Testis (tissue), 2 donors: Measurements from ENCODE around the gene CGB5.

Source experiments
- POLR2A ChIP-seq: fragments of 450-650 bp; IDR thresholded peaks from one replicate; pipeline ENCODE4 v1.6.1; 2017; ENCODE audit warnings: antibody characterized with exemption, mild to moderate bottlenecking, moderate library complexity
- TF ChIP-seq, protein P1 (sequence below), 3 experiments: fragments of 450-650 bp in 2 of 3; fragments of 200-600 bp in 1 of 3; sonication (generic) in 1 of 3; IDR thresholded peaks; one replicate each; pipeline ENCODE4 v1.5.1; 2016 to 2019; ENCODE audit warnings: antibody characterized with exemption in 3 of 3, mild to moderate bottlenecking in 2 of 3, moderate library complexity in 1 of 3

DNA sequence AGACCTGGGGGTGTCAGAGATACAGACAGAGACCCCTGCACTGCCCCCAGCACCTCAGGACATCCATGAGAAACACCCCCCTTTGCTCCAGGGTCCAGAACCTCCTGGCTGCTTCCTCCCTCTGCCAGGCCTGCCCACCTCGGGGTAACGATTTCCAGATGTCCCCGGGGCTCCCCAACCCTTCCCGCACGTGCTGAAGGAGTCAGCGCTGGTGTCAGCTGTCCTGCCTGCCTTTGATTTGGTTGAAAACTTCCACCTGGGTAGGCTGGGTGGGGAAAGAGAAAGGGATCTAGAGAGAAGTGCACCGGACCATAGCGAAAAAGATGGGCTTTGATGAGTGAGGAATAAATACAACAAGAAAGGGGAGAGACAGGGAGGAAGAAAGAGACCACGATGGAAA lies 15.4 kb downstream of the CGB5 start:
- TF ChIP-seq POLR2A: no peak
- TF ChIP-seq, protein P1, sequence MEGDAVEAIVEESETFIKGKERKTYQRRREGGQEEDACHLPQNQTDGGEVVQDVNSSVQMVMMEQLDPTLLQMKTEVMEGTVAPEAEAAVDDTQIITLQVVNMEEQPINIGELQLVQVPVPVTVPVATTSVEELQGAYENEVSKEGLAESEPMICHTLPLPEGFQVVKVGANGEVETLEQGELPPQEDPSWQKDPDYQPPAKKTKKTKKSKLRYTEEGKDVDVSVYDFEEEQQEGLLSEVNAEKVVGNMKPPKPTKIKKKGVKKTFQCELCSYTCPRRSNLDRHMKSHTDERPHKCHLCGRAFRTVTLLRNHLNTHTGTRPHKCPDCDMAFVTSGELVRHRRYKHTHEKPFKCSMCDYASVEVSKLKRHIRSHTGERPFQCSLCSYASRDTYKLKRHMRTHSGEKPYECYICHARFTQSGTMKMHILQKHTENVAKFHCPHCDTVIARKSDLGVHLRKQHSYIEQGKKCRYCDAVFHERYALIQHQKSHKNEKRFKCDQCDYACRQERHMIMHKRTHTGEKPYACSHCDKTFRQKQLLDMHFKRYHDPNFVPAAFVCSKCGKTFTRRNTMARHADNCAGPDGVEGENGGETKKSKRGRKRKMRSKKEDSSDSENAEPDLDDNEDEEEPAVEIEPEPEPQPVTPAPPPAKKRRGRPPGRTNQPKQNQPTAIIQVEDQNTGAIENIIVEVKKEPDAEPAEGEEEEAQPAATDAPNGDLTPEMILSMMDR (IDR thresholded peaks at IDR 0.05): no peak
